NCI-H510A treated with DMSO at 0.1 percent for 48 hours (cell line): ENCODE measurements around the gene ZNF534.
"Not testable (repeated sequence)": the region's sequence is repeated elsewhere in the genome, so short reads cannot be mapped to it uniquely, and the experiment has no call there.

Experiments used
- DNase-seq: peaks from one replicate; lab custom pipeline; 2025; lab: John Stamatoyannopoulos, UW

Gene ZNF534

GRCh38 chr19:52428937-52429336 is at the start of gene ZNF534:
TSS of gene ZNF534 (plus strand) at chr19:52429148. CDS start at chr19:52431475, 2,327 bp downstream.
- DNase-seq, result no peak

- no peak for DNase-seq
Measured at GRCh38 chr19:52391135-52391534, 37.8 kb upstream of the ZNF534 start.

GRCh38 chr19:52397310-52398080 is 31.5 kb upstream of the ZNF534 start, which contains the start of gene ZNF528:
TSS of gene ZNF528 (plus strand) at chr19:52397849. CDS start at chr19:52402014, 4,165 bp downstream.
- DNase-seq, result peak; percentile 67

- no peak for DNase-seq
Measured at GRCh38 chr19:52398081-52398441, 30.9 kb upstream of the ZNF534 start.

- no peak for DNase-seq
Measured at GRCh38 chr19:52410276-52410675, 18.7 kb upstream of the ZNF534 start.

GRCh38 chr19:52415711-52416110 is 13.2 kb upstream of the ZNF534 start:
- DNase-seq, result no peak

- DNase-seq, result no peak
Measured at GRCh38 chr19:52442179-52442578, 13.2 kb downstream of the ZNF534 start.

GRCh38 chr19:52444506-52444905 is 15.6 kb downstream of the ZNF534 start:
- DNase-seq, result no peak

GRCh38 chr19:52451241-52451640 is 22.3 kb downstream of the ZNF534 start:
- no peak for DNase-seq

GRCh38 chr19:52453324-52454094 is 24.6 kb downstream of the ZNF534 start, which contains the start of gene ZNF578:
TSS of gene ZNF578 (plus strand) at chr19:52453553. CDS start at chr19:52501846, 48,293 bp downstream.
- peak; percentile 15 for DNase-seq

GRCh38 chr19:52464798-52465470 is 36.0 kb downstream of the ZNF534 start:
- no peak for DNase-seq

GRCh38 chr19:52473655-52474350 is 44.9 kb downstream of the ZNF534 start:
- no peak for DNase-seq

GRCh38 chr19:52474351-52475127 is 45.6 kb downstream of the ZNF534 start:
- no peak for DNase-seq

GRCh38 chr19:52484111-52484743 is 55.3 kb downstream of the ZNF534 start:
- not testable (repeated sequence) for DNase-seq

GRCh38 chr19:52485064-52485463 is 56.1 kb downstream of the ZNF534 start:
- DNase-seq, result not testable (repeated sequence)

- DNase-seq, result not testable (repeated sequence)
Measured at GRCh38 chr19:52485561-52486240, 56.8 kb downstream of the ZNF534 start.

GRCh38 chr19:52492201-52492993 is 63.4 kb downstream of the ZNF534 start:
- no peak for DNase-seq

- DNase-seq, result no peak
Measured at GRCh38 chr19:52492994-52493470, 64.1 kb downstream of the ZNF534 start.

GRCh38 chr19:52494518-52494917 is 65.6 kb downstream of the ZNF534 start:
- DNase-seq, result no peak
